Hair follicular keratinocyte (primary cell): ENCODE measurements around the gene DCUN1D1. TPM values are rescaled to one million over a fixed set of nuclear protein-coding genes. Genes with fewer than 3 reads are reported as not detected.

ENCODE experiments used
- total RNA-seq: library from RNA; depleted of rRNA; stranded (reverse); fragments of >200 nt; gene quantifications from 2 replicates; pipeline ENCODE4 v1.2.3, GENCODE V29; 2015

DCUN1D1 gene
- 17.5 and 19.0 TPM in 2 replicates for total RNA-seq

DNA sequence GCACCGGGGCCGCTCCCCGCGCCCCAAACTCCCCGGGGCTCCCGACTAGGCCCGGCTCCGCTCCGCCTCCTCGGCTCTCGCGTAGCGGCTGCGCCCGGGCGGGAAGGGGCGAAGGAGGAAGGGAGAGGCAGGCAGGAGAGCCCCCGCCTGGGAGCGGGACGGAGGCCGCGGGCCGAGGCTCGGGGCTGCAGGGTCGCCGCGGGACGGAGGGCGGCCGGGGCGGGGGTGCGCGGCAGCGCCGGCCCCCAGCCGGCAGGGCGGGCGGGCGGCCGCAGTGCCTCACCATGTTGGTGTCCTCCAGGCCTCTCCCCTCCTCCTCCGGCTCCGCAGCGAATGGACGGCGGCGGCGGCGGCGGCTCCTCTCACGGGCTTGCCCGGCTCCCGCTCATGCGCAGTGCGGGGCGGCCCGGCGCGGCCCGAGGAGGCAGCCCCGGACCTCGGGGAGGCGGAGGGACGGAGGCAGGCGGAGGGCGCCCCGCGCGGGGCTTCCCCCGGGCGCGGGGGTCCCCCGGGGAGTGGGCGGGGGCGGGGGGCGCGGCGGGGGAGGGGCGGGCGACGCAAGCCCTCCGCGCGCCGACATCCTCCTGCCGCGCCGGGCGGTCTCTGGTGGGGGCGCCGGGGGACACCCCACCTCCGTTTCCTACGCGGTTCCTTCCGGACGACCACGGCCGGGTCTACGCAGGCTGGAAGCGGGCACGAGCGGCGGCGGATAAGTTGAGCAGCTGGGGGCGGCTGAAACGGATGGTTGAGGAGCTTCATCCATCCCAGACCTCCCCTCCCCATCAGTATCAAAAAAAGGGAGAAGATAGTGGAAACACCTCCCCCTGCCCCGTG is at the start of gene DCUN1D1:
DCUN1D1 (minus strand) TSS at position 335 of the 834 bp plus-strand sequence; CDS start at position 286, 49 bp downstream.

Other genes starting within 250 kb of the DCUN1D1 start
- 42.5 and 49.7 TPM in 2 replicates for gene ATP11B, start 187.0 kb downstream of the DCUN1D1 start, total RNA-seq
- gene MCCC1, start 119.0 kb upstream of the DCUN1D1 start, total RNA-seq = 6.6 and 7.9 TPM in 2 replicates
- 1.3 and 1.9 TPM in 2 replicates for gene LAMP3, start 182.2 kb upstream of the DCUN1D1 start, total RNA-seq